Left lung (tissue), 10 donors: Measurements from ENCODE around the gene ARPC1B. TPM values are rescaled to one million over a fixed set of nuclear protein-coding genes. Genes with fewer than 3 reads are reported as not detected.

ENCODE experiments used
- ATAC-seq: fragments of 200-7000 bp; cut with Tn5 transposase; one replicate; pipeline ENCODE4 v1.9.1; 2020; ENCODE audit warnings: moderate library complexity
- DNase-seq, 4 donors: peaks; one replicate each; pipeline ENCODE4 v3.0.0-alpha.2; 2013 to 2020
- H3K27ac ChIP-seq, 2 donors: fragments of 200-600 bp; sonication (generic) in 1 of 2; one replicate each; pipeline versions ENCODE4 v1.5.0 to v1.8.0; 2020 to 2021
- H3K27me3 ChIP-seq, 2 donors: fragments of 200-600 bp; sonication (generic) in 1 of 2; one replicate each; pipeline versions ENCODE4 v1.5.0 to v1.8.0; 2020 to 2021
- H3K36me3 ChIP-seq, 2 donors: fragments of 200-600 bp; sonication (generic) in 1 of 2; one replicate each; pipeline versions ENCODE4 v1.5.0 to v1.8.0; 2020 to 2021
- H3K4me1 ChIP-seq, 2 donors: fragments of 200-600 bp; one replicate each; pipeline ENCODE4 v1.8.0; 2021
- H3K4me3 ChIP-seq, 2 donors: fragments of 200-600 bp; sonication (generic) in 1 of 2; one replicate each; pipeline versions ENCODE4 v1.5.0 to v1.8.0; 2020 to 2021; ENCODE audit warnings: mild to moderate bottlenecking in 1 of 2
- H3K9me3 ChIP-seq, 2 donors: fragments of 200-600 bp; sonication (generic) in 1 of 2; one replicate each; pipeline versions ENCODE4 v1.5.0 to v1.8.0; 2020 to 2021
- intact Hi-C, 2 donors: fragments of 100-400 bp; cut with DNase I; formaldehyde crosslinking; loops; one replicate each; pipeline versions ENCODE4 v1.11.2 to v1.14.2; 2022
- polyA plus RNA-seq, 6 donors: library from polyadenylated mRNA; unstranded; fragments of 120-200 nt; gene quantifications; one replicate each; pipeline ENCODE4 v1.2.1, GENCODE V29; 2013; ENCODE audit not compliant: insufficient read length in 6 of 6
- total RNA-seq, 2 donors: library from RNA; stranded (reverse); fragmentation: NEBNext Ultra II Directional; extraction: Animal tissue kit (Norgen Biotek cat#: 25700); gene quantifications; one replicate each; pipeline ENCODE4 v1.2.1, GENCODE V29; 2021
- TF ChIP-seq, protein P1 (sequence below), 2 donors: fragments of 200-600 bp; sonication (generic) in 1 of 2; IDR thresholded peaks; one replicate each; pipeline versions ENCODE4 v1.5.0 to v1.8.0; 2021; ENCODE audit warnings: antibody characterized with exemption in 2 of 2
- donor health status: DM: no; HTN: yes; CAD: no.
- donor health status: DM: no; HTN: no; CAD: no.

Gene ARPC1B
- total and polyA plus RNA-seq, 8 donors, result 37.1 to 311 (median 50.1) TPM

DNA sequence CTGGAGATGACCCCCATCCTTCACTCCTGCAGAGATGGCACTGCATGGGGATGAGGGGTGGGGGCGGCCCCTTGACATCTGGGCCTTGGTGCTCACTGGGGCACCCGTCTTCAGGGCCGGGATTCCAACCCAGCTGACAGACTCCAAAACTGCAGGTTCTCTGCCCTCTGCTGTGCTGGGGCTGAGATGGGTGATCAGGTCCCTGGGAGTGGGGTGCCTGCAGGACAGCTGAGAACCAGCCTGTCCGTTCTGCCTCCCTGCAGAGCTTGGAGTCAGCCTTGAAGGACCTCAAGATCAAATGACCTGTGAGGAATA, 19.6 kb downstream of the ARPC1B start:
- H3K9me3 ChIP-seq, result no peaks in the 10 kb centered on the region
- TF ChIP-seq, protein P1, sequence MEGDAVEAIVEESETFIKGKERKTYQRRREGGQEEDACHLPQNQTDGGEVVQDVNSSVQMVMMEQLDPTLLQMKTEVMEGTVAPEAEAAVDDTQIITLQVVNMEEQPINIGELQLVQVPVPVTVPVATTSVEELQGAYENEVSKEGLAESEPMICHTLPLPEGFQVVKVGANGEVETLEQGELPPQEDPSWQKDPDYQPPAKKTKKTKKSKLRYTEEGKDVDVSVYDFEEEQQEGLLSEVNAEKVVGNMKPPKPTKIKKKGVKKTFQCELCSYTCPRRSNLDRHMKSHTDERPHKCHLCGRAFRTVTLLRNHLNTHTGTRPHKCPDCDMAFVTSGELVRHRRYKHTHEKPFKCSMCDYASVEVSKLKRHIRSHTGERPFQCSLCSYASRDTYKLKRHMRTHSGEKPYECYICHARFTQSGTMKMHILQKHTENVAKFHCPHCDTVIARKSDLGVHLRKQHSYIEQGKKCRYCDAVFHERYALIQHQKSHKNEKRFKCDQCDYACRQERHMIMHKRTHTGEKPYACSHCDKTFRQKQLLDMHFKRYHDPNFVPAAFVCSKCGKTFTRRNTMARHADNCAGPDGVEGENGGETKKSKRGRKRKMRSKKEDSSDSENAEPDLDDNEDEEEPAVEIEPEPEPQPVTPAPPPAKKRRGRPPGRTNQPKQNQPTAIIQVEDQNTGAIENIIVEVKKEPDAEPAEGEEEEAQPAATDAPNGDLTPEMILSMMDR (IDR thresholded peaks at IDR 0.05), result no peak
- ATAC-seq, result no peak
- DNase-seq, result no peak
- H3K36me3 ChIP-seq, result peaks cover 0 to 100% of the 10 kb centered on the region in 2 donors
- peaks cover 18 to 42% of the 10 kb centered on the region in 2 donors for H3K4me1 ChIP-seq
- no peak overlapping the region for H3K4me3 ChIP-seq
- no peak overlapping the region for H3K27ac ChIP-seq
- intact Hi-C loops, result no loop called here
- no peaks in the 10 kb centered on the region for H3K27me3 ChIP-seq

DNA sequence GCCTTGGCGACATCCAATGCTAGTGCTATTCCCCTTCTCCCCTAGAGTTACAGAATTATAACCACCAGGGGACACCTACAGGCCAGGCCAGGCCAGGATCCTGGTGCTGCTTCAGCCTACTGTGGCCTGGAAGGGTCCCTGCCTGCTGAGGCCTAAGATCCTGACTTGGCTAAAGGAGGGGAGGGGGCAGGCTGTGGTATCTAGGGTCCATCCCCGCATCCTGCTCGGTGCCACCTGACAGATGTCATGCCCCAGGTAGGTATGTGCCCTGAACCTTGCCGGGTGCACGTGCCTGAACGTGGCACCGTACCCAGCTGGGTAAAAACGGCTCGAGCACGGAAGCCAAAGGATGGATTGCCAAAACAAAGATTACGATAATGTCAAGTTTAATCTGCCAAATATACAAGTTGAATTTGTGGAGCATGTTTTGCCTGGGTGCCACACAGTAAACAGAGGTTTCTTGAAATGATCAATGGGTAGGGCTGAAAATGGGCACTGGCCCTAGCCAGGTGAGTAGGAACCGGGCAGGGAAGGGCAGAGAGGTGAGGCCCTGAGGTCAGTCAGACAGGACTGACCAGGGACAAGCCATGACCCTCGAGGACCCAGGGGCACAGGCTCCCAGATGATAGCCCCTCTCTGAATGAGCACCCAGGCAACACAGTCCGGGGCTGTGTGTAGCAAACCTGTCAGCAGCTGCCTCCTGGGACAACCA, 21.2 kb downstream of the ARPC1B start:
- Histone ChIP-seq H3K36me3 (peaks cover 0 to 100% of the 10 kb centered on the region in 2 donors), H3K4me1 (peaks cover 22 to 47% of the 10 kb centered on the region in 2 donors), H3K27me3 (no peaks in the 10 kb centered on the region), H3K4me3 (no peak overlapping the region), H3K27ac (no peak overlapping the region), H3K9me3 (no peaks in the 10 kb centered on the region)
- intact Hi-C loops, result no loop called here
- TF ChIP-seq, protein P1 (IDR thresholded peaks at IDR 0.05), result no peak
- peak in 1 of 4 donors; percentile 41 for DNase-seq
- no peak for ATAC-seq

DNA sequence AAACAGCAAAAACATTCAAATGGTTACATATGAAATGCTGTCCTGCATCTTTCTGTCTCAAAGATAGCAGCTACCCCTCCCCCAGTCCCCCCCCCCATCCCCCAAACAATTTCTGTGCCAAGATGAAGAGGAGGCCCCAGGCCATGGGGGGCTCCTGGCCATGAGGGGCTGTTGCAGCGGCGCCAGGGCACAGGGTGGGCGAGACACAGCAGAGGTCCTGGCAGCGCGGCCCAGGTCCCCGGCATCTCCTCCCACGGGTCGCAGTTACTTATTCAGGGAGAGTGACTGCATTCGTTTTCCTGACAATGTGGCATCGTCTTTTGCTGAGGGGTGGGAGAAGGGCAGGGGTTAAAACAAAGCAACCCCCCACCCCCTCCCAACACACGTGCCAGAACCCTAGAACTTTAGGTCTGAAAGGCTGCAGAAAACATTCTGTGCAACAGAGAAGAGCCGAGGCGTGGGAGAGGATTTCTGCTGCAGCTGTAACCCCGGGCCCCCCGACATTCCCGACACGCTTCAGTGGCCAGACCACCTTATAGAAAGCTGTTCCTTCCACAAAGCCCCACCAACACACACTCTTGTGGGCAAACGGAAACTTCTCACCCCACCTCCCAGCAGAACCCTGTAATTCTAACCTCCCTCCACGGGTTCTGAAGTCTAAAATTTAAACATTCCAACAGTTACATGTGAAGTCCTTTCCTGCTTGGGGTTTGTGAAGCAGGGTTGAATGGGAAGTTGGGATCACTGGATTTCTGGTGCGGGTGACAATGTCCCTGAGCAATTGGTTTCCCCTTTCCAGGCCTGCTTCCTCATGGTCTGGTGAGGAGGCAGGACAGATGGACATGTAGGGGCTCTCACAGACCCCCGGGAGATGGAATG, 22.1 kb downstream of the ARPC1B start:
- ATAC-seq (no peak), DNase-seq (peak in 1 of 4 donors; percentile 34)
- H3K27ac ChIP-seq, result no peak overlapping the region
- TF ChIP-seq, protein P1 (IDR thresholded peaks at IDR 0.05), result no peak
- H3K4me1 ChIP-seq, result peaks cover 22 to 39% of the 10 kb centered on the region in 2 donors
- peaks cover 0 to 100% of the 10 kb centered on the region in 2 donors for H3K36me3 ChIP-seq
- no peaks in the 10 kb centered on the region for H3K9me3 ChIP-seq
- H3K4me3 ChIP-seq, result no peak overlapping the region
- no peaks in the 10 kb centered on the region for H3K27me3 ChIP-seq
- intact Hi-C loops, result no loop called here

DNA sequence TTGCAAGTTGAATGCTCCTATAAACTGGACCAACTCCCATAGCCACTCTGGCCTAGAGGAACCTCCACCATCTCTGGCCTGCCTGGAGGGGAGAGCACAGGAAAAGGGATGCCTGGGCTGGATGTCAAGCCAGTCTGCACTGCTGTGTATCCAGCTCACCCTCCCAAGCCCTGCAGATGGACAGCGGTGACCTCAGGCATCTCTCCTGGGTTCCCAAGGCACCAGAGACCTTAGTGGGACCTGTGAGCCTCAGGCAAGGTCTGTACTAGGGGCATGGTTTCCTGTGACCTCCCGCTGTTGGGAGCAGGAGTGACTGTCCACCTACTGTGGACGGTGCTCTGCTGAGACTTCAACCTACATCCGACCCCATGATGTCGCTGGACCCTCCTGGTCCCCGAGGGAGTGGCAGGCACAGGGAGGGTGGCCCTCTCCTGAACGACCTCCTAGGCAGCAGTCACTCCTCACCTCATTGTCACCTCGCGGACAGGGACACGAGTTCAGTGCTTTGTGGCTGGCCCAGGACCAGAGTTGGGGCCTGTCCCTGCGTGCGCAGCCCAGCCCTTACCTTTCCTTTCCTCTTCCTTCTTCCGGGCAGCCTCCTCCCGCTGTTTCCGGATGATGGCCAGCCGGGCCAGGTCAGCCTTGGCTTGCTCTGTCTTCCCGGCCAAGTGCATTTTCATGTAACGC, 22.9 kb downstream of the ARPC1B start:
- Histone ChIP-seq H3K9me3 (no peaks in the 10 kb centered on the region), H3K4me1 (peaks cover 18 to 31% of the 10 kb centered on the region in 2 donors), H3K27ac (peak overlapping the region in 1 of 2 donors; percentile 5), H3K4me3 (no peak overlapping the region), H3K36me3 (peaks cover 0 to 100% of the 10 kb centered on the region in 2 donors), H3K27me3 (no peaks in the 10 kb centered on the region)
- intact Hi-C loops, result no loop called here
- TF ChIP-seq, protein P1 (IDR thresholded peaks at IDR 0.05), result no peak
- ATAC-seq, result no peak
- peak in 1 of 4 donors; percentile 51 for DNase-seq
